Measurements from ENCODE around the gene COL28A1.

DNA sequence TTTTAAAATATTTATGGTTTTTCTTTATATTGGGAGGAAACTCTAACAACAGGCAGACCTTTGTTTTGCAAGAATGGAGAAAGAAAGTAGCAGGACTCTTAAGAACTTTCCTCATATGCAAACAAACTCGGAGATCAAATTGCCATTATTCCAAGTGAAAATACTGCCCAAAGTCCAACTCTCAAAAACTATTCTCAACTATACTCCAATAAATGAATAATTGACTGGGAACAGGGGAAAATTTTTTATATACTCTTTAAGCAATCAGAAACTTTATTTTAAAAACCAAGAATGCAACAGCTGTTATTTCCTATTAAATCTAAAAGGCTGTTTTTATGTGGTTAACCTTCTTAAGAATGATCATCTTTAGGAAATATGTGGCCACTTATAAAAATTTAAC is 101.9 kb downstream of the COL28A1 start:
- TF ChIP-seq CTCF (conservative IDR thresholded peaks at IDR 0.05) (no peak), EZH2 (IDR thresholded peaks at IDR 0.05; ENCODE audit: low read depth) (no peak)
